C4-2B (cell line): ENCODE data around the gene PLCB4.

Experiments used
- H3K27ac ChIP-seq: fragments of 450-650 bp; 2 replicates; pipeline ENCODE4 v1.5.1; 2017
- ZFX ChIP-seq: fragments of 450-650 bp; IDR thresholded peaks from 2 replicates; pipeline ENCODE4 v1.6.1; 2017
- TF ChIP-seq, protein P1 (sequence below): fragments of 450-650 bp; conservative IDR thresholded peaks from 2 replicates; pipeline ENCODE4 v1.5.1; 2017; ENCODE audit warnings: mild to moderate bottlenecking

The PLCB4 gene

DNA sequence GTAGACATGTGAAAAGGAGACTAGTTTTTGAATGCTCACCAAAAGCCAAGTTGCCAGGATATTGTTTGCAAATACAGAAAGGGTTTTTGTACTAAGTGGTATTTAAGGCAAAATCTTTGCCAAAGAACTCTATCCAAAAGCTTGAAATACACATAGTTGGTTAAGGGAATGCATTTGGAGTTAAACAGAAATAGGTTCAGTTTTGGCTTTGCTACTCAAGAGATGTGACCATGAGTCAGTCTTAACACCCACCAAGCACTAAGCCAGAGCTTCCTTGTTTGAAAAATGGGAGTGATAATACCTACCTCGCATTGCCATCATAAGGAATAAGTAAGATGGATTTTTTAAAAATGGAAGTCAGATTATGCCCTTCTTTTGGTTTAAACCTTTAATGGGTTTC lies 253.8 kb downstream of the PLCB4 start:
- no peak overlapping the region for H3K27ac ChIP-seq
- TF ChIP-seq, protein P1, sequence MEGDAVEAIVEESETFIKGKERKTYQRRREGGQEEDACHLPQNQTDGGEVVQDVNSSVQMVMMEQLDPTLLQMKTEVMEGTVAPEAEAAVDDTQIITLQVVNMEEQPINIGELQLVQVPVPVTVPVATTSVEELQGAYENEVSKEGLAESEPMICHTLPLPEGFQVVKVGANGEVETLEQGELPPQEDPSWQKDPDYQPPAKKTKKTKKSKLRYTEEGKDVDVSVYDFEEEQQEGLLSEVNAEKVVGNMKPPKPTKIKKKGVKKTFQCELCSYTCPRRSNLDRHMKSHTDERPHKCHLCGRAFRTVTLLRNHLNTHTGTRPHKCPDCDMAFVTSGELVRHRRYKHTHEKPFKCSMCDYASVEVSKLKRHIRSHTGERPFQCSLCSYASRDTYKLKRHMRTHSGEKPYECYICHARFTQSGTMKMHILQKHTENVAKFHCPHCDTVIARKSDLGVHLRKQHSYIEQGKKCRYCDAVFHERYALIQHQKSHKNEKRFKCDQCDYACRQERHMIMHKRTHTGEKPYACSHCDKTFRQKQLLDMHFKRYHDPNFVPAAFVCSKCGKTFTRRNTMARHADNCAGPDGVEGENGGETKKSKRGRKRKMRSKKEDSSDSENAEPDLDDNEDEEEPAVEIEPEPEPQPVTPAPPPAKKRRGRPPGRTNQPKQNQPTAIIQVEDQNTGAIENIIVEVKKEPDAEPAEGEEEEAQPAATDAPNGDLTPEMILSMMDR = no peak
- no peak for TF ChIP-seq ZFX

- TF ChIP-seq, protein P1 = peak; percentile 32
- no peak for TF ChIP-seq ZFX
- no peak overlapping the region for H3K27ac ChIP-seq
Observed at GRCh38 chr20:9323622-9324021, 254.7 kb downstream of the PLCB4 start.

DNA sequence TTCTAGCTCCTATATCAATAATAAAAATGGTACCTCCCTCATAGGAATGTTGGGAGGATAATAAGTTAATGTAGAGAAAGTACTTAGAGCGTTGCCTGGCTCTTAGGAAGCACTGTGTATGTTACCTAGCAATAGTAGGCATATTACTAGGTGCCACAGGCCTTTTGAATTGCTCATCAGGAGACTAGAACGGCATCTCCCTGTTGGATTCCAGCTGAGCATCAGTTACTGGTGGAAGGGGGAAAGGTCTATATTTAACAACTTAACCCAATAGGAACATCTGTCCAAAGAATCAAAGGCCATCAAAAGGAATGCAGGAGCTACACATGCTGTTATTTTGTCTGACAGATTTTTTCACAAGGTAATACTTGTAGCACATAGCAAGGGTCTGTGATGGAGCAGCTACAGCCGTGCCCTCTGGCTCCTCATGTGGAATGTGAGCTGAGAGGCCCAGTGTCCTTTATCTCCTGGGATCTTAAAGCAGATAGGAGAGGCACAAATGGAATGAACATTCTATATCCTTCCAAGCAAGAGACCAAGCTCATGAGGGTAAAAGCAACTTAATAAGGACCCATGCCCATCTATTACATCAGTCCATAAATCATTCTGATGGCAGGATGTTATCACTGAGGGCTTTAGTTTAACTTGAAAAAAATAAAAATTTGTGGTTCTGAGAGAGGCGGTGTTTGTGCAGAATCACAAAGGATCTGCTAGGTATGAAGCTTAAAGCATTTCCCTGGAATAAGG lies 260.6 kb downstream of the PLCB4 start:
- TF ChIP-seq ZFX = no peak
- TF ChIP-seq, protein P1 = no peak

DNA sequence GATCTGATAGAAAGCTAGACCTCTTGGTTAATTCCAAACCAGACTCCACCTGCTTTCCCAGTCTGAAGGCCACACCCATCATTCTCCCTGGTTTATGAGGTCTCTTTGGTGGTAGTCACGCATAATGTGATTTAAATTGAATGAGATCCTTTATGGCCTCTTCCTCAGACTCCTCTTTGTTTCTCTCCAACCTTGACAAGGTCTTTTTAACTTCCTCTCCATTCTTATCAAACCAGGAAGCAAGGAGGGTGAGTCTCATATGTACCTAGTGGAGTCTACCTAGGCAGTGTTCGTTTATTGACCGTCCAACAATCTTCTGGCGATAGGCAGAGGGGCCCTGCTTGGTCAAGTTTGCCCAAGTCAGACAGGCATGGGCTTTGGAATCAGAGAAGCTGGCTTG lies 261.3 kb downstream of the PLCB4 start:
- TF ChIP-seq, protein P1 = no peak
- TF ChIP-seq ZFX = no peak
- H3K27ac ChIP-seq = no peak overlapping the region

More for the DNA sequence above, 260.6 kb downstream of the PLCB4 start:
- H3K27ac ChIP-seq = no peak overlapping the region

DNA sequence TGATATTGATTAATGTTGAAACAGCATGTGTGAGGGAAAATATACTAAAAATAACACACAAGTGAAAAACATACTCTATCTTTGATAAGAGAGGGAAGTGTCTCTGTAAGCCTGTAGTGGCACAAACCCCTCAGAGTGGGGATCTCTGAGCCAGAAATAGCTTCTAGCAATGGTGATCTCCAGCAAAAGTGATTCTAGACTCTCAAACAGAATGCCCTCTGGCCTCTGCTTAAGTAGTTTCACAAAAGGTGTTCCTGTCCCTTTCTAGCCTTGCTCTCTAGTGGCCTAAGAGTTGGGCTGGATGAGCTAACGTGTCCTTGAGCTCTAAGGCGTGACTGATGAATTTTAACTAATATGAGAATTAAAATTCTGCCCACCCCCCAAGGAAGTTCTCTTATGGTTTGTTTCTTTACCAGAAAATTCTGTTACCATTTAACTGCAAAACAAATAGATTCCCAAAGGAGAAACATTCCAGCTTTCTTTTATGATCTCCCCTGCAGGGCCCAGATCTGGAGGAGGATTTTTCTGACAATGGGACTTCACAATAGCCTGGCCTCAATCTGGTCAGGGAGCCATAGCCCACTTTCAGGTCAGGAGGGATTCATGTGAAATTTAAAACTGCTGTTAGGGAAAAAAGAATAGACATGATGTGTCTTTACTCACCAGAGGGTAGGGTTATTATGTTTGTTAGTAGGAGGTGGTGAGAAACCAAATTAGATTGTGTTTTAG lies 263.0 kb downstream of the PLCB4 start:
- TF ChIP-seq, protein P1 = no peak
- TF ChIP-seq ZFX = no peak
- H3K27ac ChIP-seq = no peak overlapping the region

GRCh38 chr20:9332791-9333479 lies 264.0 kb downstream of the PLCB4 start:
- H3K27ac ChIP-seq = no peak overlapping the region
- TF ChIP-seq ZFX = no peak
- TF ChIP-seq, protein P1 = no peak

DNA sequence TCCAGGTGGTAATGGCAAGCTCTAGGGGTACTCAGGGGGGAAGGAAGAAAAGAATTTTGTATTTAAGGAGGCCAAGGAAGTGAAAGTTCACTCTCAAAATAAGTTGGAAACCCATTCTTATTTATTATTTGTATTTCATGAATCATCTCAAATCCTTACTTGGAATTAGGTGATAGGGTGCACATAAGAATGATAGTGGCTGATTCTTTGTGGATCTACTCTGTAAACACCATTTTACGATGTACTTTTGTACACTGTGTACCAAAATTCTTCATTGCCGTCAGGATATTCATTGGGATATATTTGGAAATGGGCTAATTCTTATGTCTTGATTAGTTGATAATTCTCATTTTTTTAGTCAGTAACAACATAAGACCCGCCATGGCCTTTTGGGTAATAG lies 266.0 kb downstream of the PLCB4 start:
- no peak overlapping the region; the same call in 1 of the 2 replicates for H3K27ac ChIP-seq

More for the DNA sequence above, 266.0 kb downstream of the PLCB4 start:
- TF ChIP-seq ZFX = no peak
- TF ChIP-seq, protein P1 = no peak
